Stimulated activated naive CD4-positive, alpha-beta T cell (primary cell): ENCODE results near the gene TTC7B.

Experiments used
- DNase-seq, 6 experiments: peaks; one replicate each; lab custom pipeline; 2025; lab: John Stamatoyannopoulos, UW

Gene TTC7B

GRCh38 chr14:90703841-90704737 is 112.1 kb downstream of the TTC7B start:
- no peak for DNase-seq

- no peak for DNase-seq
Measured at GRCh38 chr14:90700933-90701776, 115.1 kb downstream of the TTC7B start.

- no peak for DNase-seq
Measured at GRCh38 chr14:90699016-90699415, 117.2 kb downstream of the TTC7B start.

- no peak for DNase-seq
Measured at GRCh38 chr14:90698379-90698869, 117.8 kb downstream of the TTC7B start.

GRCh38 chr14:90697577-90698206 is 118.5 kb downstream of the TTC7B start:
- DNase-seq, result peak; percentile 30 to 74 (median 55)

GRCh38 chr14:90697132-90697531 is 119.1 kb downstream of the TTC7B start:
- DNase-seq, result no peak

GRCh38 chr14:90696720-90697119 is 119.5 kb downstream of the TTC7B start:
- DNase-seq, result no peak

- no peak for DNase-seq
Measured at GRCh38 chr14:90695997-90696660, 120.1 kb downstream of the TTC7B start.

- no peak for DNase-seq
Measured at GRCh38 chr14:90693413-90693812, 122.8 kb downstream of the TTC7B start.

GRCh38 chr14:90692826-90693225 is 123.4 kb downstream of the TTC7B start:
- no peak for DNase-seq

GRCh38 chr14:90692061-90692460 is 124.2 kb downstream of the TTC7B start:
- no peak for DNase-seq

- no peak for DNase-seq
Measured at GRCh38 chr14:90691627-90692026, 124.6 kb downstream of the TTC7B start.

- no peak for DNase-seq
Measured at GRCh38 chr14:90687680-90688079, 128.6 kb downstream of the TTC7B start.

- no peak for DNase-seq
Measured at GRCh38 chr14:90682615-90683014, 133.6 kb downstream of the TTC7B start.

- DNase-seq, result no peak
Measured at GRCh38 chr14:90681929-90682328, 134.3 kb downstream of the TTC7B start.

GRCh38 chr14:90678846-90679362 is 137.3 kb downstream of the TTC7B start:
- DNase-seq, result no peak

GRCh38 chr14:90678420-90678819 is 137.8 kb downstream of the TTC7B start:
- no peak for DNase-seq

GRCh38 chr14:90677484-90678050 is 138.7 kb downstream of the TTC7B start:
- peak in 2 of 6 experiments; percentile 12 to 32 for DNase-seq

- no peak for DNase-seq
Measured at GRCh38 chr14:90676912-90677311, 139.3 kb downstream of the TTC7B start.

GRCh38 chr14:90676356-90676755 is 139.9 kb downstream of the TTC7B start:
- DNase-seq, result no peak

- no peak for DNase-seq
Measured at GRCh38 chr14:90675399-90675798, 140.8 kb downstream of the TTC7B start.
